SK-N-MC (cell line): ENCODE results near the gene CCDC198.

ENCODE experiments used
- DNase-seq: peaks from one replicate; pipeline ENCODE4 v3.0.0-alpha.2; 2011; ENCODE audit warnings: low read depth, low spot score
- H3K27ac ChIP-seq: fragments of 200-600 bp; sonication (generic); 2 replicates; pipeline ENCODE4 v1.5.1; 2016; ENCODE audit warnings: mixed run types
- H3K36me3 ChIP-seq: fragments of 200-600 bp; sonication (generic); 2 replicates; pipeline ENCODE4 v1.6.1; 2017; ENCODE audit warnings: antibody characterized with exemption, low read length, mixed read lengths; ENCODE audit not compliant: insufficient read depth
- H3K4me3 ChIP-seq: fragments of 200-600 bp; sonication (generic); 2 replicates; pipeline ENCODE4 v1.5.1; 2016
- H3K9ac ChIP-seq: fragments of 200-600 bp; sonication (generic); 2 replicates; pipeline ENCODE4 v1.8.0; 2017; ENCODE audit warnings: mixed run types, mixed read lengths; ENCODE audit not compliant: insufficient read length
- H3K9me3 ChIP-seq: fragments of 200-600 bp; sonication (generic); 2 replicates; pipeline ENCODE4 v1.6.1; 2017; ENCODE audit warnings: low read depth, mild to moderate bottlenecking, antibody characterized with exemption, low read length, moderate library complexity, mixed read lengths
- EZH2 ChIP-seq: fragments of 200-600 bp; sonication (generic); IDR thresholded peaks from one replicate; pipeline ENCODE4 v1.6.1; 2017; ENCODE audit warnings: antibody characterized with exemption
- FOXP2 ChIP-seq: optimal IDR thresholded peaks from 2 replicates; pipeline ENCODE3; 2011; ENCODE audit warnings: mild to moderate bottlenecking, moderate library complexity; ENCODE audit not compliant: insufficient read depth; ENCODE audit errors: extremely low read length, control extremely low read depth
- POLR2AphosphoS5 ChIP-seq: IDR thresholded peaks from 2 replicates; pipeline ENCODE4 v1.6.1; 2012; ENCODE audit warnings: mild to moderate bottlenecking, low read depth, low read length, borderline replicate concordance

CCDC198 gene

DNA sequence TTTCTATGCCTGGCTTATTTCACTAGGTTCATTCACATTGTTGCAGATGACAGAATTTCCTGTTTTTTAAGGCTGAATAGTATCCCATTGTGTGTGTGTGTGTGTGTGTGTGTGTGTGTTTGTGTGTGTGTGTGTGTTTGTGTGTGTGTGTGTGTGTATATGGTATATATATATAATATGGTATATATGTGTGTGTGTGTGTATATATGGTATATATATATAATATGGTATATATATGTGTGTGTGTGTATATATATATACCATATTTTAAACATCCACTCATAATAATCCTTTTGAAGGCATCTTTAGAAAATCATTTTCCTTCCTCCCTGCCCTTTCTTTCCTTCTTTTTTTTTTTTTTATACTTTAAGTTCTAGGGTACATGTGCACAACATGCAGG is 5.0 kb upstream of the CCDC198 start:
- Histone ChIP-seq H3K9me3 (no peaks in the 10 kb centered on the region), H3K36me3 (no peaks in the 10 kb centered on the region), H3K9ac (no peak overlapping the region), H3K4me3 (no peak overlapping the region), H3K27ac (no peak overlapping the region)
- TF ChIP-seq FOXP2 (no peak), POLR2AphosphoS5 (no peak), EZH2 (no peak)
- no peak for DNase-seq

GRCh38 chr14:57498035-57498434 is 4.4 kb upstream of the CCDC198 start:
- DNase-seq = no peak
- H3K9me3 ChIP-seq = no peaks in the 10 kb centered on the region
- H3K27ac ChIP-seq = no peak overlapping the region
- H3K9ac ChIP-seq = no peak overlapping the region
- TF ChIP-seq FOXP2 = no peak
- no peak for TF ChIP-seq EZH2
- TF ChIP-seq POLR2AphosphoS5 = no peak
- no peak overlapping the region for H3K4me3 ChIP-seq
- no peaks in the 10 kb centered on the region for H3K36me3 ChIP-seq

GRCh38 chr14:57495416-57495815 is 1.8 kb upstream of the CCDC198 start:
- Histone ChIP-seq H3K27ac (no peak overlapping the region), H3K36me3 (no peaks in the 10 kb centered on the region), H3K9ac (no peak overlapping the region), H3K4me3 (no peak overlapping the region), H3K9me3 (no peaks in the 10 kb centered on the region)
- TF ChIP-seq EZH2 (no peak), FOXP2 (no peak), POLR2AphosphoS5 (no peak)
- DNase-seq = no peak

DNA sequence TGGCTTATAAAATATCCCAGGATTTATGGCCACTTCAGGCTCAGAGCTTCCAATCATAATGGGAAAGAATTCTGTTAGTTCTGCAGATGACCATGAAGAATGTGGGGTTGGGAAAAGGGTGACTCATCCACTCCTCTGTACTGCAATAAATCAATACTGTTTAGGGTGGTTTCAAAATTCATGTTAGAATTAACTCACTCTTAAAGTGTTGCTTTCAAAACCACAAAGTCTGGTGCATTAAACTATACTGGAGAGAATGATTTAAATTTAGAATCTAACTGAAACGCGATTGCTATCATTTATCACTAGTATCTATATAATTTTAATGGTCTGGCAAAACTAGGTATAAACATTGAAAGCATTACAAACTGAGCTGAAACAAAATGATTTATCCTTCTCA is 798 bp downstream of the CCDC198 start:
- Histone ChIP-seq H3K27ac (no peak overlapping the region), H3K36me3 (no peaks in the 10 kb centered on the region), H3K9me3 (no peaks in the 10 kb centered on the region), H3K4me3 (no peak overlapping the region), H3K9ac (no peak overlapping the region)
- peak; percentile 8 for DNase-seq
- TF ChIP-seq EZH2 (no peak), FOXP2 (no peak), POLR2AphosphoS5 (no peak)

DNA sequence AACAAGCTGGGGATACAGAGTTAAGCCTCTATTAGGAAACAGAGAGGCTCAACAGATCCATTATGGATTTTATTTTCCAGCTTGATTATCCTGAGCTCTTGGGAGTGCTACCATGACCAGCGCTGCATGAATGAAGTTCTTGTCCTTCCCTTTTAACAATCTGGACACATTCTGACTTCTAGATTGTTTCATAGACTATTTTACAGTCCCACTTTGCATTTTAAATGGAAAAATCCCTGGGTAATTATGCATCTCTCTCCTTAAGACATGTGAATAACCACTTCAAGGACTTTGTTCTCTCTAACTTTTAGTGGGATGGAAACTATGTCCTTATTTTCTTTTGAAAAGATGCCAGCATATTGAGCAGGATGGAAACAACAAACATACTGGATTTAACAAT is 2.0 kb downstream of the CCDC198 start:
- no peak for DNase-seq
- Histone ChIP-seq H3K9me3 (no peaks in the 10 kb centered on the region), H3K9ac (no peak overlapping the region), H3K36me3 (no peaks in the 10 kb centered on the region), H3K27ac (no peak overlapping the region), H3K4me3 (no peak overlapping the region)
- TF ChIP-seq POLR2AphosphoS5 = no peak
- TF ChIP-seq FOXP2 = no peak
- TF ChIP-seq EZH2 = no peak

GRCh38 chr14:57487771-57488170 is 5.9 kb downstream of the CCDC198 start:
- Histone ChIP-seq H3K4me3 (no peak overlapping the region), H3K36me3 (no peaks in the 10 kb centered on the region), H3K9ac (no peak overlapping the region), H3K27ac (no peak overlapping the region), H3K9me3 (no peaks in the 10 kb centered on the region)
- TF ChIP-seq FOXP2 (no peak), EZH2 (no peak), POLR2AphosphoS5 (no peak)
- no peak for DNase-seq

- DNase-seq = peak; percentile 34
- no peaks in the 10 kb centered on the region for H3K9me3 ChIP-seq
Observed at GRCh38 chr14:57486767-57487379, 6.8 kb downstream of the CCDC198 start.

DNA sequence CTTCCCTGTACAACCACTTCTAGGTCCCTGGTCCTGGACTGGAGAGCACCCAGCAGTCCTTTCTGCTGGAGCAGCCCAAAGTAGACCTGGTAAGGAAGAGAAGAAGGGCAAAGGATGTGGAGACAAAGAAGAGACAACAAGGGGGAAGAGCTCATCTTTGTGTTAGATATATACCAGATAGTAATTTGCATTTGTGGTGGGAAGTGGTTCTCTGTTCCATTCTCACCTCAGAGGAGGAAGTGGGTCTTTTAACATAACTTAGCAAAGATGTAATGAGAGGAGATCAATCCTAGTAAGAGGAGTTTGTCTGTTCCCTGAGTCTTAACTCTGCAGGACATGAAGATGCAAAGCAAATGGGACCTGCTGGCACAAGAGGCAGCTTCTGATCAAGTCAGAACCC is 8.0 kb downstream of the CCDC198 start:
- Histone ChIP-seq H3K9me3 (no peaks in the 10 kb centered on the region), H3K36me3 (no peaks in the 10 kb centered on the region), H3K4me3 (no peak overlapping the region), H3K27ac (no peak overlapping the region), H3K9ac (no peak overlapping the region)
- DNase-seq = no peak
- TF ChIP-seq EZH2 (no peak), FOXP2 (no peak), POLR2AphosphoS5 (no peak)

More at GRCh38 chr14:57486767-57487379, 6.8 kb downstream of the CCDC198 start:
- Histone ChIP-seq H3K9ac (no peak overlapping the region), H3K36me3 (no peaks in the 10 kb centered on the region), H3K27ac (no peak overlapping the region), H3K4me3 (no peak overlapping the region)
- TF ChIP-seq POLR2AphosphoS5 (no peak), FOXP2 (no peak), EZH2 (no peak)

DNA sequence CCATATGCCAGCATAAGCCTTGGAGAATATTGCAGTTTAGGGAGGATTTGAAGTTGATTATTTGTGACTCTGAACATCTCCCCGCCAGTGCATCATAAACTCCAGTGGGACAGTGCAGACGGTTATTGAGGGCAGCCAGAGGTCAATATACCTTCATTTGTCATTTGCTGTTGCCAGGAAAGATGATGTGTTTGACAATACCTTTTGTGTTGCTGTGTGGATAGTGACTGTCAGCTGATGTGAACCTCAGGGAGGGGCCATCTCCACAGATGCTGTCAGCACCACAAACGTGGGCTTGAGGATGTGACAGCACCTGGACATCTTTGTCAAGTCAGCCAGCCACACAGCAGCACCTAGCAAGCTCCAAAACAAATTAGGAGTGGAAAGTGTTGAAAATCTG is 11.5 kb downstream of the CCDC198 start:
- H3K27ac ChIP-seq = no peak overlapping the region
- no peak overlapping the region for H3K4me3 ChIP-seq
- H3K36me3 ChIP-seq = no peaks in the 10 kb centered on the region
- no peak overlapping the region for H3K9ac ChIP-seq
- no peak for TF ChIP-seq FOXP2
- no peak for TF ChIP-seq POLR2AphosphoS5
- no peak for TF ChIP-seq EZH2
- H3K9me3 ChIP-seq = no peaks in the 10 kb centered on the region
- no peak for DNase-seq
